ENCODE results near the gene TNK2. TPM values are rescaled to one million over a fixed set of nuclear protein-coding genes. Genes with fewer than 3 reads are reported as not detected.

Gene TNK2
- total and polyA plus RNA-seq, 2 of the 13 experiments (the other 11 are each of a cell fraction or from before 2014, with no cell fraction given), result 4.6 to 5.8 TPM

GRCh38 chr3:195872800-195873199 is 35.6 kb downstream of the TNK2 start:
- H4K20me1 ChIP-seq (ENCODE audit: insufficient read depth, low read length), result no peaks in the 10 kb centered on the region
- no peaks in the 10 kb centered on the region for H3K79me2 ChIP-seq (ENCODE audit: insufficient read depth, low read length)
- no peak overlapping the region for H3K4me3 ChIP-seq (replicated peaks in 1 of 3; ENCODE audit: insufficient read depth in 1 of 3, low read depth in 2 of 3, low read length in 3 of 3)
- in situ Hi-C loops (cut with HindIII; ENCODE audit: extremely low pct_ligation_motif_present, low pct_unique_long_range_greater_than_20kb), result no loop called here
- H3K27ac ChIP-seq (ENCODE audit: extremely low read length, insufficient read depth, low read length), result no peak overlapping the region
- H3K4me1 ChIP-seq (ENCODE audit: insufficient read depth, low read length), result no peaks in the 10 kb centered on the region
- BruUV-seq (replicated peaks), result no TSS peak
- no peaks in the 10 kb centered on the region for H3K9me3 ChIP-seq (ENCODE audit: low read length)
- H3K36me3 ChIP-seq (replicated peaks in 1 of 2; ENCODE audit: control insufficient read depth in 1 of 2, insufficient read depth in 2 of 2, low read length in 2 of 2), result no peaks in the 10 kb centered on the region; a peak in 1 of 5 replicates
- no peak overlapping the region for H3K4me2 ChIP-seq (ENCODE audit: low read depth, low read length)
- WGBS (ENCODE audit: low lambda C conversion rate), result 93% methylated on average over 6 of the region's 16 CpGs
- TF ChIP-seq PAF1 (CRISPR knock-in tag; IDR thresholded peaks at IDR 0.05) (no peak), ZNF512 (CRISPR knock-in tag; IDR thresholded peaks at IDR 0.05) (no peak), ZNF33B (CRISPR knock-in tag; IDR thresholded peaks at IDR 0.05) (no peak), DBP (CRISPR knock-in tag; IDR thresholded peaks at IDR 0.05; ENCODE audit: not compliant biosample characterization) (no peak), PBX3 (CRISPR knock-in tag; IDR thresholded peaks at IDR 0.05; ENCODE audit: borderline replicate concordance) (no peak), ZBTB1 (CRISPR knock-in tag; IDR thresholded peaks at IDR 0.05; ENCODE audit: borderline replicate concordance) (no peak), ZNF253 (CRISPR knock-in tag; IDR thresholded peaks at IDR 0.05; ENCODE audit: borderline replicate concordance) (no peak), PAX8 (CRISPR knock-in tag; IDR thresholded peaks at IDR 0.05; ENCODE audit: borderline replicate concordance) (no peak), ZNF180 (CRISPR knock-in tag; IDR thresholded peaks at IDR 0.05; ENCODE audit: borderline replicate concordance, low read depth) (no peak), E2F2 (CRISPR knock-in tag; IDR thresholded peaks at IDR 0.05; ENCODE audit: borderline replicate concordance) (no peak), LBX2 (CRISPR knock-in tag; IDR thresholded peaks at IDR 0.05; ENCODE audit: borderline replicate concordance) (no peak), MBNL3 (CRISPR knock-in tag; conservative IDR thresholded peaks at IDR 0.05) (no peak), LCORL (IDR thresholded peaks at IDR 0.05) (no peak), LCORL (CRISPR knock-in tag; IDR thresholded peaks at IDR 0.05) (no peak), MEIS1 (CRISPR knock-in tag; IDR thresholded peaks at IDR 0.05; ENCODE audit: borderline replicate concordance) (no peak), MBD4 (IDR thresholded peaks at IDR 0.05; ENCODE audit: borderline replicate concordance, low read length) (no peak), HNRNPK (IDR thresholded peaks at IDR 0.05; ENCODE audit: low read depth, low read length, poor library complexity, severe bottlenecking) (no peak), ZFY (CRISPR knock-in tag; IDR thresholded peaks at IDR 0.05) (no peak), ZNF776 (CRISPR knock-in tag; IDR thresholded peaks at IDR 0.05) (no peak), ZSCAN29 (CRISPR knock-in tag; conservative IDR thresholded peaks at IDR 0.05) (no peak), NRL (CRISPR knock-in tag; IDR thresholded peaks at IDR 0.05; ENCODE audit: borderline replicate concordance) (no peak)
- DNase-seq (ENCODE audit: low spot score) (no peak), ATAC-seq (no peak), FAIRE-seq (no peak)
- H2AFZ ChIP-seq (ENCODE audit: low read length), result no peak overlapping the region
- no peak overlapping the region for H3K9ac ChIP-seq (ENCODE audit: insufficient read depth, low read depth, low read length)
- ChIA-PET POLR2A (no interaction called here), CTCF (ENCODE audit: low intra/inter-chr PET ratio, low total read pairs) (no interaction called here)
- no peaks in the 10 kb centered on the region for H3K27me3 ChIP-seq (ENCODE audit: control insufficient read depth in 1 of 2, insufficient read depth in 2 of 2, low read length in 2 of 2)
- intact Hi-C loops (cut with micrococcal nuclease; ENCODE audit: unreplicated experiment), result no loop called here
